GOT3 (cell line): ENCODE data around the gene SCP2.

Experiments used
- DNase-seq: peaks from one replicate; lab custom pipeline; 2025; ENCODE audit warnings: mixed read lengths; lab: John Stamatoyannopoulos, UW

The SCP2 gene

DNA sequence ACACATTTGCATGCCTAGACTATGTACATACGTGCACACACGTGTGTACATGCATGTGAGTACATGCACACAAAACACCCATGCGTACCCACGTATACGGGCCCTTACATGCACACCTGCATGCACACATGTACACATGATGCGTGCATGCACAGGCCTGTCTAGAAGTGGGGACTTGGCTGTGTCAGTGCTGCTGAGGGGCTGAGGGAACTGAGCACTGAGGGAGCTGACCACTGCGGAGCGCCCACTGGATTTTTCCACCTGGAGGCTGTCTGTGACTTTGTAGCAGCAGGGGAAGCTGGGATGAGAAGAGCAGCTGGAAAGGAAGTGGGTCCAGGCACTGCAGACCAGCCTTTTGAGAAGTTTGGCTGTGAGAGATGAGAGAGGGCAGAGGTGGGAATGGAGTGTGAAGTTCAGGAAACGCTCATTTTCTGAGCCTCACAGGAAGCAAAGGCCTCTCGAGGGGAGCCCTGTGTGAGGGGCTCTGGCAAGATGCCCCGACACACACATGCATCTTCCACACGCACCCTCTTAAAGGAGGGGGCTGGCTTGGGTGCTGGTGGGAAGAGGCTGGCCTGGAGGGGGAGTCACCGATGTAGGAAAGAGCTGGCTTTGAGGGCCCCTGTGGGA lies 155.9 kb downstream of the SCP2 start:
- DNase-seq: no peak

DNA sequence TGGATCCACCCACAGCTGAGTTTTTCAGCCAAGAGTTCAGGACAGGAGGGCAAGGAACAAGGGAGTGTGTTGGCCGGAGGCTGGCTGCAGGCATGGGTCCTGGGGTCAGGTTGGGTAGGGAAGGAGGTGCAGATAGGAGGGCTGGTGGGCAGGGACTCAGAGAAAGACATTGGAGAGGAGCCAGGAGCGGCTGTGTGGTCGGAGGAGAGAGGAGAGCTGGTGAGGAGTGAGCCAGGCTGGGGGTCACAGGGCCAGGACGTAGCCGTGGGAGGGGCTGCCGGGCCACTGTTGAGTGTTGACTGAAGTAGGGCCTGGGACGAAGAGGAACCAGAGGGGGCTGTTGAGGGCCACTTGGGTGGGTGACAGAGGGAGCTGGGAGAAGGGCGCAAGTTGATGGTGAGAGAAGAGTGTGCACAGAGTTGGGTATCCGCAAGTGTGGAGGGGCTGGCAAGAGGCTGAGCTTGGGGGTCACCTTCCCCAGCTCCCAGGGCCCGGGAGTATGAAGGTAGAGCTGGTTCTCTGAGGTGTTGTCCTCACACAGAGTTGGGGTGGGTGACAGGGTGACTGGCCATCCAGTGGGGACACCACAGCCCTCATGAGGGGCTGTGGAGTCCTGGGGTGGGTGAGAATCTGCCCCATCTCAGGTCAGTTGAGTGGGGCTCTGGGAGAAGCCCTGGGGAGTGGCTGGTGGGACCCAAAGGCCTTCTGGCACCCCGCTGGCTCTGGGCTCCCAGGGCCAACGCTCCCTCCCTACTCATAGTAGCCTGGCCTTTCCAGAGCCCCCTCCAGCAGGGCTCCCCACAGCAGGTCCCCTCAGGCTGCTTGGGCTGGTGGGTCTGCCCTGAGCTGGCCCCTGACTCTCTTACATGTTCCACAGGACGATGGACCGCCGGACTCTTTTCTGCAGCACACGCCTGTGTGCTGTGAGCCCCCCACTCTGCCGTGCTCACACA lies 156.8 kb downstream of the SCP2 start:
- DNase-seq: no peak

DNA sequence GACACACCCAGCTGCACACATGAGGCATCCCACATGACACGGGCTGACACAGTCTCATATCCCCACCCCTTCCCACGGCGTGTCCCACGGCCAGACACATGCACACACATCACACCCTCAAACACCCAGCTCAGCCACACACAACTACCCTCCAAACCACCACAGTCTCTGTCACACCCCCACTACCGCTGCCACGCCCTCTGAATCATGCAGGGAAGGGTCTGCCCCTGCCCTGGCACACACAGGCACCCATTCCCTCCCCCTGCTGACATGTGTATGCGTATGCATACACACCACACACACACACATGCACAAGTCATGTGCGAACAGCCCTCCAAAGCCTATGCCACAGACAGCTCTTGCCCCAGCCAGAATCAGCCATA lies 157.5 kb downstream of the SCP2 start:
- no peak for DNase-seq

DNA sequence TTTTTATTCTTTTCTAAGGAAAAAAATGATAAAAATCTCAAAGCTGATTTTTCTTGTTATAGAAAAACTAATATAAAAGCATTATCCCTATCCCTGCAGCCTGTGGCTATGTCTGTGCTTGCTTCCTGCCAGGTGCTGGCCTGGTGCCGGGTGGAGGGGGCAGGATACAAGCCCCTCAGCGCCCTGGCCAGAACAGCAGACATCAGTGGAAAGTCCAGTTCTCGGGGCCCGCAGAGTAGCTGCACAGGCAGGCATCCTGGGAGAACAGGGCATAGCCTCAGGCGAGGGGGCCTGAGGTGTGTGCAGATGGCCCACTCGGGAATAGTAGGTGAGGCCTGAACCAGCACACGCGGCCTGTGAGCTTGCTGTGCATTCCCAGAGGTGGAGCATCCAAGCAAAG lies 158.3 kb downstream of the SCP2 start:
- no peak for DNase-seq

GRCh38 chr1:53086491-53087070 lies 159.5 kb downstream of the SCP2 start:
- no peak for DNase-seq

DNA sequence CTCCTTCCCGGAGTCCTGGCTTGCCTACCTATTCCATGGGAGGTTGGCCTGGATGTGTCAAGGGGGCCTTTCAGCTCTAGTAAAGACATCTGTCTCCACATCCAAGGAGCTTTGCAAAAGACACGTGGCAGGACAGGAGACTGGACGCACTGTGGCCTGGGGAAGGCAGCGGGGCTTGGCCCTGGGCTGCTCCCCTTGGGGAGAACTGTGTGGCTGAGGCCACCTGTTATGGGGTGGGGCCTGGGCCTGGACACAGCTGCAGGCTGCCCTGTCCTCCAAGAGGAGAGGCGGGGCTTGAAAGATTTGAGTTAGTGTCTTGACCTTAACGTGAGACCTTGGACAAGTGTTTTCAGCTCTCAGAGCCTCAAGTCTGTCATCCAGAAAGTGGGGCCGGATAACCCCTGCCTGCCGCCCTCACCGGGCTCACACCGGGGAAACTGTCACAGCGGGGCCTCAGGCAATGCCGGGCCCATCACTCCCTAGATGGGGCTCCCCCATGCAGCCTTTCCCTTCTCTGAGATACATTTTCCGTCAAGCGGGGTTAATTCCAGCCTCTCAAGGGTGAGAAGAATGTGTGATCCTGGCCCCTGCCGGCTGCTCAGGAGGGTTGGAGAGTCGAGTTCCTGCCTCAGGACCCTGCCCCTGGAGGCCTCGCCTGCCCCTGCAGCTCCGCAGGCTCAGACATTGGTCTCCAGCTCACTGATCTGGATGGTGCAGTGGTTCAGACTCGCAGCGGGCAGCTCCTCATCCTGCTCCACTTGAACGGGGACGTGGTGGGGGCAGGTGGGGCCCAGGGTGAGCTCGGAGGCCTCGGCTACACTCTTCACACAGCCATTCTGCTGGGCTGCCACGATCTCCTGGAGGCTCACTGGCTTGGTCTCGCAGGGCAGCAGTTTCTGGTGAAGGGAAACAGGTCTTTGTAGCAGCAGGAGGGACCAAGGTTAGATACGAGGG lies 160.5 kb downstream of the SCP2 start:
- no peak for DNase-seq

DNA sequence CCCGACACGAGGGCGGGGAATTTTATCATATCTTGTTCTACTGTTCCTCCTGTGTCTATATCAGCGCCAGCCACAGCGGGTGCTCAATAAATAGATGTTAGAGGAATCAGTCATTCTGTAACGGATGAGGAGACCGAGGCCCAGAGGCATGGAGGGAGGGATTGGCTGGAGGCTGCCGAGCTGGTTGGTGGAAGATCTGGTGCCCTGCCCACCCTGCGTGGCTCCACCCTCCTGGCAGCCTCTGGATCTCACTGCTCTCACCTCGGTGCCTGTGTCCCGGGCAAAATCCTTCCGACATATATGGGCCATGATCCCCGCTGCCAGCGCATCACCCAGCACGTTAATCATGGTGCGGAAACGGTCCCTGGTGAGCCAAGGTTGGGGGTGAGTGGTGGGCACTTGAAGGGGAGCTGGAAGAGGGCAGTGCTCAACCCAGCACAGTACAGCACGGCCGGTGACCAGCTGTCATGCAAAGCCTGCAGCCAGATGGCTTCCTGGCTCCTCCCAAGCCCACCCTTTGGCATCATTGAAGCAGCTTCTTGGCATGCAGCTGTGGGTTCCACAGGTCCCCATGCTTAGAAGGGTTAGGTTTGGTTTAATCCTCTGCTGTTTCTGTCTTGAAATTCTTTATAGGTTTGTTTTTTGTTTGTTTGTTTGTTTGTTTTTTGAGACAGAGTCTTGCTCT lies 161.7 kb downstream of the SCP2 start:
- DNase-seq: no peak

GRCh38 chr1:53089478-53090226 lies 162.6 kb downstream of the SCP2 start:
- DNase-seq: no peak

DNA sequence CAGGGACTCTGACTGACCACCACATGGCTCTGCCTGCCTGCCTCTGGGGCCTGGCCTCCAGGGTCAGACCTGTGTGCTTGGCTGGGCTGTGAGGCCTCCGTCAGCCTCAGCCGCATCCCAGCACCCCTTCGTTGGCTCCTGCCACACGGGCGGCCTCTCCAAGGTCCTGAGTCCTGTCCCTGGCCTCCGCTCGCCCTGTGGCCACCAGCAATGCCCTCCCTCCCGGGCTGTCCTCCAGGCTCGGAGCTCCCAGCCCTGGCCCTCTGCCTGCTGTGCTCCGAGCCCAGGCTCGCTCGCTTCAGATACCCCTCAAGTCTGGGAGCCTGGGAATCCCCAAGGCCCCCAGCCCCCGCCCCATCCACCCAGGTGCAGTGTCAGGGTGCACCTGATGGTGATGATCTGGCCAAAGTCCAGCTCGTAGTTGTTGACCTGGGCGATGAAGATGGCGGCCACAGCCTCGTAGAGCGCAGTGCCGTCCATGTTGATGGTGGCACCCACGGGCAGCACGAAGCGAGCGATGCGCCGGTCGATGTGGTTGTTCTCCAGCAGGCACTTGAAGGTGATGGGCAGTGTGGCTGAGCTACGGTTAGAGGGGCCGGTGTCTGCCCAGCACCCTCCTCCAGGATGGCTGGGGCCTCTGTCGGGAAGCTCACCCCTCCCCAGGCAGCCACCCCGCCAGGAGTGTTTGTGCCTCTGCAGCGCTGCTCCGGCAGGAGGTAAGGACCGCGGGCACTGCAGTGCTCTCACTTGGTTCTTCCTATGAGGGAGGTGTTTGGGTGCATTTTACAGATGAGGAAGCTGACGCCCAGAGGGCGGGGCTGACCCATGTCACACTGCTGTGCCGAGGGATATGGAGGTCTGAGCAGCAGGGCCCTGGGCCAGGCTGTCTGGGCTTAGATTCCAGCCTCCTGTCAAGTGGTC lies 163.4 kb downstream of the SCP2 start:
- no peak for DNase-seq

DNA sequence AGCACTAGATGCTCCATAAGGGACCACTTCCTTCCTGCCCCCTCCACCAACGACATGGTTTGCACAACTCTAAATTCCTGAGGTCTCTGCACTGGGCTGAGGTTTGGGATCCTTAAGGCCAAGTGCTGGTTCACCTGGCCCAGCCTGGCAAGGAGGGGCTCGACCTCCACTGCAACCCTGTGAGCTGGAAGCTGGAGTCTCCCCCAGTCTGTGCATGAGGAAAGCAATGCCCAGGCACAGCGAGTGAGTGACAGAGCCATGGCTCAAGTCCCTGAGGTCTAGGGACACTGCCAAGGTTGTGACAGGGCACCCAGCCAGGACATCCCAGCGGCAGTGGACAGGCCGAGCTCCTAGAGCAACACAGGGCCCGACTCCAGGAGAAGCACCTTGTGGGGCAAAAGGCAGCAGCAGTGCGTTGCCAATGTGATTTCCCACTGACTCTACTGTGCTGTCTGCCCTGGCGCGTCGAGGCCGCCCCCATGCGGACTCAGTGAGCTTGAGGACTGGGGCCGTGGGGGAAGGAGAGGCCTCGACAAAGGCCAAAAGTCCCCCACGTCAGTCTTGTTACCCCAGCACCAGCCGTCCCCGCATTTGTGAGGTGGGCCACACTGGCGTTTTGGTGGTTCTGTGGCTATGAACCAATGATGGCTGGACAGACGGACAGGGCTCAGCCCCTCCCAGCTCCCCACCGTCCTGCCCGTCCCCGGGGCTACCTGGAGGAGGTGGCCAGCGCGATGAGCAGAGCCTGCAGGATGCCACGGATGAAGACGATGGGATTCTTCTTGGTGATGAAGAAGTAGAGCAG lies 165.0 kb downstream of the SCP2 start:
- DNase-seq: no peak

DNA sequence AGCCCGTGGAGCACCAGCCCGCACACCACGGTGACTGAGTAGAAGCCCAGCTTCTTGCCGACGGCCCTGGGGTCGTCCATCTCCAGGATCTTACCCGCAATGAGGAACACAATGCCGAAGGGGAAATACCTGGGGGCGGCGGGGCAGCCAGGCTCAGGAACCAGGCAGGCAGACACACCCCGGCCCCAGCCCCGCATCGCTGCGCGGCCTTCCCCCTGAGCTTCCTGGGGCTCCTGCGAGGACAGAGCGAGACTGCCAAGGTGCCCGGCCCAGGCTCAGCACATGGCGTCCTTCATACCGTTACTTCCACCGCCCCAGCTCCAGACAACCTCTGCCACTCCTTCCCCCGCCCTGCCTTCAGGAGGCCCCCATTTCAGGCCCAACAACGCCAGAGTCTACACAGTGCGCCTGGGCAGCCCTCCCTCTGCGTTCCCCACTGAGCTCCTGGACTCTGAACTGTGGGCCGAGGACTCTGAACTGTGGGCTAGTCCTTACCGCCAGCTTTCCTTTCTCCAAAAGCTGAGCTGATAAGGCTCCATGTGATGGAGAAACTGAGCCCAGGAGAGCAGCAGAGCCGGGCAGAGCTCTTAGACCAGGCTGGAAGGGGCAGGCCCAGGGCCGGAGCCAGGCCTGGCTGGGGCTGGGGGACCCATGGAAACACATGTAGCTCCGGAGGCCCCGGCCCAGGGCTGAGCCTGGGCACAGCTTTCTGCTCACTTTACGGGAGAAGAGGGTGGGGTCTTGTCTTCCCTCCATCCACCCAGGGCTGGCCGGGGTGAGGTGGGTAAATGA lies 165.8 kb downstream of the SCP2 start:
- no peak for DNase-seq

DNA sequence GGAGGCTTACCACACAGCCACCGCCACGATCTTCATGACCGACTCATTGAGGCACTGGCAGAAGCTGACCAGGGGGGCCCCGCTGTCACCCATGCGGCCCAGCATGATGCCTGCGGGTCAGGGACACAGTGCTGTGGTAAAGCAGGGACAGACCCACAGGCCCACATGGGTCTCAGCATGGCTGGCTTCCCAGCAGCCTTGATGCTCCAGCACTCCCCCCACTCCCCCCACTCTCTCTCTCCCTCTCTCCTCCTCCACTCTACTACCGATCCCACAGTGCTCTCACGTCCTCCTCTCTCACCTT lies 166.3 kb downstream of the SCP2 start:
- no peak for DNase-seq

DNA sequence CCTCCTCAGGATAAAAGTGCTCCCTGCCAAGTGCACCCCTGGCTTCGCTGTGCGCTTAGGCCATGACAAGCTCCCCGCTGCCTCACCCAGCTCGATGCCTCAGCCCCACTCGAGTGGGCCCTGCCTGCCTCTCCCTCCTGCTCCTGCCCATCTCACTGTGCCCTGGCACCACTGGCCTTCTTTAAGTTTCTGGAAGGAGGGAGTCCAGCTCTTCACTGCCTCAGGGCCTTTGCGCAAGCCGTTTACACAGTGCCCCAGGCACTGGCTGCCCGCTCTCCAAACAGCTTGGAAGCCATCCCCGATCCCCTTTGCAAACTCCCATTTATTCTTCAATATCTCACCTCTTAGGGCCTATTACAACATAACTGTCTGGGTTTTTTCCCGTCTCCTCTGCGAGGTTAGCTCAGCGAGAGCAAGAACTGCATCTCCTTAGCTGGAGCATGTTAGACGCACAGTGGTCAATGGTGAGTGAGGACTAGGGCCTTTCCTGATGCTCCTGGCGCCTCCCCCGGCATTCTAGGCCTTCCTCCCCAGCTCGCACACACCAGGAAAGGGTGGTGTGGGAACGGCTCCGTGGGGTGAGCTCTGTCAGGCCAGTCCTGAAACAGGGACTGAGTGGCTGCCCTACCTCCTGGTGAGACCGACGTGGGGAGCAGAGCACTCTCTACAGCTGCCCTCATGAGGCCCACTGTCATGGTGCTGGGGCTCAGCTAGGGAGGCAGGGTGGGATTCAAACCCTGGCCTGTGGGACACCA lies 166.9 kb downstream of the SCP2 start:
- DNase-seq: no peak

DNA sequence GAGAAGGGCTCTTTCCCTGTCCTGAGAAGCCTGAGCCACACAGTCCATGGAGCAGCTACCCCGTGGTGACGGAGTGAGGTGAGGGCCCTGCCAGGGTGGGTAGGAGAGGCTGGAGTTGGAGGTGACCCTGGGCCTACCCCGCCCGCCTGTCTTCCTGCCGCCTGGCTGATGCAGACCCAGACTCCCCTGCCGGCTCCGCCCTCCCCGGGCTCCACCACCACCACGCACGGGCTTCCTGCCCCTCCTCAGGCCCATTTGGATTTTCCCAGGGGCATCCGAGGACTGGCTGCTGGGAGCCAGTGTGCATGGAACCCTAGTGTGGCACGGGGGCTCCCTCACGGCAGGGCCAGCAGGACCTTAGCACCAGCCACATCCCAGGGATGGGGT lies 167.4 kb downstream of the SCP2 start:
- DNase-seq: no peak
